ENCODE results near the gene GNG11. TPM values are rescaled to one million over a fixed set of nuclear protein-coding genes. Genes with fewer than 3 reads are reported as not detected.

Gene GNG11
- polyA plus RNA-seq, 1 donor (not counting 4 experiments of a cell fraction or from before 2014, with no cell fraction given): 1.0 TPM

GRCh38 chr7:93941945-93942344 is 20.4 kb downstream of the GNG11 start:
- Histone ChIP-seq H3K9me1 (ENCODE audit: control insufficient read depth, extremely low read depth, insufficient read depth, low read length) (no peaks in the 10 kb centered on the region), H2AFZ (ENCODE audit: control insufficient read depth, low read length) (no peak overlapping the region), H3K4me2 (ENCODE audit: control insufficient read depth, extremely low read depth, insufficient read depth, low read depth, low read length) (no peak overlapping the region), H3K27ac (ENCODE audit: control insufficient read depth, insufficient read depth, low read length) (no peak overlapping the region), H3K4me3 (ENCODE audit: control insufficient read depth in 2 of 3, extremely low read depth in 1 of 3, insufficient read depth in 2 of 3, low read depth in 1 of 3, low read length in 3 of 3) (no peak overlapping the region), H3K9me3 (ENCODE audit: control insufficient read depth, low read depth, low read length) (peaks cover 2% of the 10 kb centered on the region), H3K36me3 (ENCODE audit: control insufficient read depth in 2 of 2, extremely low read depth in 1 of 2, insufficient read depth in 2 of 2, low read length in 2 of 2) (no peaks in the 10 kb centered on the region), H3K4me1 (ENCODE audit: control insufficient read depth, extremely low read depth, insufficient read depth, low read length) (no peaks in the 10 kb centered on the region), H3K27me3 (ENCODE audit: control insufficient read depth, extremely low read depth, insufficient read depth, low read length) (peaks cover 4% of the 10 kb centered on the region), H3K9ac (ENCODE audit: control insufficient read depth, extremely low read depth, insufficient read depth, low read length) (no peak overlapping the region), H3K79me2 (ENCODE audit: control insufficient read depth, insufficient read depth, low read length) (no peaks in the 10 kb centered on the region), H4K20me1 (ENCODE audit: control insufficient read depth, extremely low read depth, insufficient read depth, low read length) (no peaks in the 10 kb centered on the region)
- TF ChIP-seq EZH2 (IDR thresholded peaks at IDR 0.05; ENCODE audit: low read length): no peak
- TF ChIP-seq, protein P1, sequence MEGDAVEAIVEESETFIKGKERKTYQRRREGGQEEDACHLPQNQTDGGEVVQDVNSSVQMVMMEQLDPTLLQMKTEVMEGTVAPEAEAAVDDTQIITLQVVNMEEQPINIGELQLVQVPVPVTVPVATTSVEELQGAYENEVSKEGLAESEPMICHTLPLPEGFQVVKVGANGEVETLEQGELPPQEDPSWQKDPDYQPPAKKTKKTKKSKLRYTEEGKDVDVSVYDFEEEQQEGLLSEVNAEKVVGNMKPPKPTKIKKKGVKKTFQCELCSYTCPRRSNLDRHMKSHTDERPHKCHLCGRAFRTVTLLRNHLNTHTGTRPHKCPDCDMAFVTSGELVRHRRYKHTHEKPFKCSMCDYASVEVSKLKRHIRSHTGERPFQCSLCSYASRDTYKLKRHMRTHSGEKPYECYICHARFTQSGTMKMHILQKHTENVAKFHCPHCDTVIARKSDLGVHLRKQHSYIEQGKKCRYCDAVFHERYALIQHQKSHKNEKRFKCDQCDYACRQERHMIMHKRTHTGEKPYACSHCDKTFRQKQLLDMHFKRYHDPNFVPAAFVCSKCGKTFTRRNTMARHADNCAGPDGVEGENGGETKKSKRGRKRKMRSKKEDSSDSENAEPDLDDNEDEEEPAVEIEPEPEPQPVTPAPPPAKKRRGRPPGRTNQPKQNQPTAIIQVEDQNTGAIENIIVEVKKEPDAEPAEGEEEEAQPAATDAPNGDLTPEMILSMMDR (optimal IDR thresholded peaks at IDR 0.05 in 1 of 3, IDR thresholded peaks at IDR 0.05 in 1 of 3, conservative IDR thresholded peaks at IDR 0.05 in 1 of 3; ENCODE audit: extremely low read depth in 1 of 3, insufficient read depth in 2 of 3, low read length in 3 of 3): no peak
- DNase-seq (ENCODE audit: low read depth, low spot score) (no peak), FAIRE-seq (no peak)
- dilution Hi-C loops (cut with MboI; ENCODE audit: extremely low pct_ligation_motif_present, low sequenced_read_pairs): no loop called here

- no peak for TF ChIP-seq EZH2 (IDR thresholded peaks at IDR 0.05; ENCODE audit: low read length)
- TF ChIP-seq, protein P1 (optimal IDR thresholded peaks at IDR 0.05 in 1 of 3, IDR thresholded peaks at IDR 0.05 in 1 of 3, conservative IDR thresholded peaks at IDR 0.05 in 1 of 3; ENCODE audit: extremely low read depth in 1 of 3, insufficient read depth in 2 of 3, low read length in 3 of 3): no peak
- H3K79me2 ChIP-seq (ENCODE audit: control insufficient read depth, insufficient read depth, low read length): no peaks in the 10 kb centered on the region
- DNase-seq (ENCODE audit: low read depth, low spot score) (no peak), FAIRE-seq (no peak)
- no peaks in the 10 kb centered on the region for H4K20me1 ChIP-seq (ENCODE audit: control insufficient read depth, extremely low read depth, insufficient read depth, low read length)
- H3K4me3 ChIP-seq (ENCODE audit: control insufficient read depth in 2 of 3, extremely low read depth in 1 of 3, insufficient read depth in 2 of 3, low read depth in 1 of 3, low read length in 3 of 3): no peak overlapping the region
- H3K27ac ChIP-seq (ENCODE audit: control insufficient read depth, insufficient read depth, low read length): no peak overlapping the region
- H3K9me1 ChIP-seq (ENCODE audit: control insufficient read depth, extremely low read depth, insufficient read depth, low read length): no peaks in the 10 kb centered on the region
- H3K9me3 ChIP-seq (ENCODE audit: control insufficient read depth, low read depth, low read length): peaks cover 2% of the 10 kb centered on the region
- no peaks in the 10 kb centered on the region for H3K36me3 ChIP-seq (ENCODE audit: control insufficient read depth in 2 of 2, extremely low read depth in 1 of 2, insufficient read depth in 2 of 2, low read length in 2 of 2)
- dilution Hi-C loops (cut with MboI; ENCODE audit: extremely low pct_ligation_motif_present, low sequenced_read_pairs): no loop called here
- no peaks in the 10 kb centered on the region for H3K4me1 ChIP-seq (ENCODE audit: control insufficient read depth, extremely low read depth, insufficient read depth, low read length)
- H3K27me3 ChIP-seq (ENCODE audit: control insufficient read depth, extremely low read depth, insufficient read depth, low read length): peaks cover 4% of the 10 kb centered on the region
- no peak overlapping the region for H3K4me2 ChIP-seq (ENCODE audit: control insufficient read depth, extremely low read depth, insufficient read depth, low read depth, low read length)
- no peak overlapping the region for H2AFZ ChIP-seq (ENCODE audit: control insufficient read depth, low read length)
- no peak overlapping the region for H3K9ac ChIP-seq (ENCODE audit: control insufficient read depth, extremely low read depth, insufficient read depth, low read length)
These were observed 22.4 kb downstream of the GNG11 start for GRCh38 chr7:93943816-93944540.

Data from keratinocyte (primary cell).